ENCODE measurements around the gene TSR3. TPM values are rescaled to one million over a fixed set of nuclear protein-coding genes. Genes with fewer than 3 reads are reported as not detected.
A peak's percentile ranks its signal among the peaks of the same experiment; 100 is the strongest.

TSR3 gene
- total RNA-seq, 1 donor from 2014 or later: 43.8 TPM

- Histone ChIP-seq H3K9me3 (no peaks in the 10 kb centered on the region), H3K36me3 (peaks cover 45% of the 10 kb centered on the region), H3K4me1 (peaks cover 27% of the 10 kb centered on the region), H3K27me3 (no peaks in the 10 kb centered on the region), H3K4me3 (no peak overlapping the region), H3K27ac (no peak overlapping the region)
- intact Hi-C loops (cut with DNase I): no loop called here
- DNase-seq (no peak), ATAC-seq (no peak)
- no peak for TF ChIP-seq CTCF (IDR thresholded peaks at IDR 0.05)
Observed at GRCh38 chr16:1312467-1312816, 39.2 kb downstream of the TSR3 start.

GRCh38 chr16:1311738-1312466 lies 39.8 kb downstream of the TSR3 start:
- Histone ChIP-seq H3K27ac (no peak overlapping the region), H3K4me3 (peak overlapping the region; percentile 72), H3K9me3 (no peaks in the 10 kb centered on the region), H3K36me3 (peaks cover 39% of the 10 kb centered on the region), H3K27me3 (no peaks in the 10 kb centered on the region), H3K4me1 (peaks cover 27% of the 10 kb centered on the region)
- TF ChIP-seq CTCF (IDR thresholded peaks at IDR 0.05): no peak
- intact Hi-C loops (cut with DNase I): no loop called here
- ATAC-seq: no peak
- DNase-seq: no peak

- Histone ChIP-seq H3K27ac (peak overlapping the region; percentile 11), H3K4me1 (peaks cover 27% of the 10 kb centered on the region), H3K36me3 (peaks cover 33% of the 10 kb centered on the region), H3K27me3 (no peaks in the 10 kb centered on the region), H3K9me3 (no peaks in the 10 kb centered on the region), H3K4me3 (peak overlapping the region; percentile 72)
- ATAC-seq (no peak), DNase-seq (no peak)
- intact Hi-C loops (cut with DNase I): no loop called here
- TF ChIP-seq CTCF (IDR thresholded peaks at IDR 0.05): no peak
Observed at GRCh38 chr16:1311212-1311737, 40.4 kb downstream of the TSR3 start.

GRCh38 chr16:1310832-1311200 lies 40.9 kb downstream of the TSR3 start:
- DNase-seq (no peak), ATAC-seq (no peak)
- no peak for TF ChIP-seq CTCF (IDR thresholded peaks at IDR 0.05)
- Histone ChIP-seq H3K27ac (peak overlapping the region; percentile 73), H3K27me3 (no peaks in the 10 kb centered on the region), H3K36me3 (peaks cover 29% of the 10 kb centered on the region), H3K9me3 (no peaks in the 10 kb centered on the region), H3K4me3 (peak overlapping the region; percentile 72), H3K4me1 (peaks cover 27% of the 10 kb centered on the region)
- intact Hi-C loops (cut with DNase I): no loop called here

- Histone ChIP-seq H3K4me1 (peaks cover 27% of the 10 kb centered on the region), H3K36me3 (peaks cover 22% of the 10 kb centered on the region), H3K27ac (peak overlapping the region; percentile 73), H3K27me3 (no peaks in the 10 kb centered on the region), H3K4me3 (peak overlapping the region; percentile 72), H3K9me3 (no peaks in the 10 kb centered on the region)
- intact Hi-C loops (cut with DNase I): no loop called here
- DNase-seq (peak; percentile 87), ATAC-seq (peak; percentile 5)
- no peak for TF ChIP-seq CTCF (IDR thresholded peaks at IDR 0.05)
Observed at GRCh38 chr16:1309888-1310831, 41.5 kb downstream of the TSR3 start.
